ENCODE results near the gene PLEKHA8. TPM values are rescaled to one million over a fixed set of nuclear protein-coding genes. Genes with fewer than 3 reads are reported as not detected.
"Not testable (repeated sequence)": the region's sequence is repeated elsewhere in the genome, so short reads cannot be mapped to it uniquely, and the experiment has no call there.

PLEKHA8 gene
- total and polyA plus RNA-seq, 2 experiments from 2014 or later: 4.7 to 10.3 TPM

- no peaks in the 10 kb centered on the region for H3K27me3 ChIP-seq (replicated peaks; ENCODE audit: insufficient read depth)
- in situ Hi-C loops (cut with MboI): no loop called here
- no peaks in the 10 kb centered on the region for H3F3A ChIP-seq (ENCODE audit: insufficient read depth)
- peaks cover 10% of the 10 kb centered on the region for H3K36me3 ChIP-seq (ENCODE audit: low read depth)
- H3K4me2 ChIP-seq (ENCODE audit: unreplicated experiment): no peak overlapping the region
- H3K9ac ChIP-seq: no peak overlapping the region
- peaks cover 13% of the 10 kb centered on the region; the same call in 1 of the 2 replicates for H3K79me2 ChIP-seq (ENCODE audit: insufficient read depth)
- no peaks in the 10 kb centered on the region for H4K20me1 ChIP-seq (ENCODE audit: insufficient read depth)
- no peak overlapping the region for H2AFZ ChIP-seq
- no peak overlapping the region for H3K27ac ChIP-seq
- no peaks in the 10 kb centered on the region for H3K9me3 ChIP-seq (ENCODE audit: low read depth)
- no peaks in the 10 kb centered on the region for H3K4me1 ChIP-seq (ENCODE audit: insufficient read depth)
- H3K9me2 ChIP-seq (ENCODE audit: insufficient read depth): no peaks in the 10 kb centered on the region
- WGBS, 2 experiments (ENCODE audit: low coverage in 1 of 2, low lambda C conversion rate in 2 of 2, missing lambda C conversion rate in 2 of 2): 12 to 18% methylated on average over 2 of the region's 2 CpGs
- TF ChIP-seq EZH2 (IDR thresholded peaks at IDR 0.05; ENCODE audit: insufficient read depth, poor library complexity, severe bottlenecking): no peak
- no peak for TF ChIP-seq EZH2phosphoT487 (IDR thresholded peaks at IDR 0.05; ENCODE audit: insufficient read depth, low read depth)
- DNase-seq: peak; percentile 31
- H3K4me3 ChIP-seq: no peak overlapping the region
These were observed 18.9 kb downstream of the PLEKHA8 start for GRCh38 chr7:30047124-30047523.

GRCh38 chr7:30048582-30048981 lies 20.4 kb downstream of the PLEKHA8 start:
- in situ Hi-C loops (cut with MboI): no loop called here
- Histone ChIP-seq H3K9ac (no peak overlapping the region), H4K20me1 (ENCODE audit: insufficient read depth) (no peaks in the 10 kb centered on the region), H2AFZ (no peak overlapping the region), H3K36me3 (ENCODE audit: low read depth) (peaks cover 17% of the 10 kb centered on the region), H3K9me2 (ENCODE audit: insufficient read depth) (no peaks in the 10 kb centered on the region), H3K4me2 (ENCODE audit: unreplicated experiment) (no peak overlapping the region), H3K4me3 (no peak overlapping the region), H3K27ac (no peak overlapping the region), H3K4me1 (ENCODE audit: insufficient read depth) (no peaks in the 10 kb centered on the region), H3K9me3 (ENCODE audit: low read depth) (no peaks in the 10 kb centered on the region), H3K79me2 (ENCODE audit: insufficient read depth) (peaks cover 9% of the 10 kb centered on the region; the same call in 1 of the 2 replicates), H3F3A (ENCODE audit: insufficient read depth) (no peaks in the 10 kb centered on the region; the same call in 1 of the 2 replicates), H3K27me3 (replicated peaks; ENCODE audit: insufficient read depth) (no peaks in the 10 kb centered on the region)
- 86 to 89% methylated on average over 2 of the region's 2 CpGs for WGBS, 2 experiments (ENCODE audit: low coverage in 1 of 2, low lambda C conversion rate in 2 of 2, missing lambda C conversion rate in 2 of 2)
- TF ChIP-seq EZH2phosphoT487 (IDR thresholded peaks at IDR 0.05; ENCODE audit: insufficient read depth, low read depth) (no peak), EZH2 (IDR thresholded peaks at IDR 0.05; ENCODE audit: insufficient read depth, poor library complexity, severe bottlenecking) (no peak)
- peak; percentile 14 for DNase-seq

GRCh38 chr7:30049173-30049572 lies 21.0 kb downstream of the PLEKHA8 start:
- H3K4me1 ChIP-seq (ENCODE audit: insufficient read depth): no peaks in the 10 kb centered on the region
- no peaks in the 10 kb centered on the region for H3K9me2 ChIP-seq (ENCODE audit: insufficient read depth)
- no peaks in the 10 kb centered on the region; the same call in 1 of the 2 replicates for H3F3A ChIP-seq (ENCODE audit: insufficient read depth)
- H3K27me3 ChIP-seq (replicated peaks; ENCODE audit: insufficient read depth): no peaks in the 10 kb centered on the region
- no peak overlapping the region for H2AFZ ChIP-seq
- peaks cover 17% of the 10 kb centered on the region for H3K36me3 ChIP-seq (ENCODE audit: low read depth)
- H4K20me1 ChIP-seq (ENCODE audit: insufficient read depth): no peaks in the 10 kb centered on the region
- 98% methylated on average over 4 of the region's 4 CpGs for WGBS, 2 experiments (ENCODE audit: low coverage in 1 of 2, low lambda C conversion rate in 2 of 2, missing lambda C conversion rate in 2 of 2)
- DNase-seq: no peak
- no peaks in the 10 kb centered on the region for H3K9me3 ChIP-seq (ENCODE audit: low read depth)
- no peak overlapping the region for H3K27ac ChIP-seq
- TF ChIP-seq EZH2phosphoT487 (IDR thresholded peaks at IDR 0.05; ENCODE audit: insufficient read depth, low read depth) (no peak), EZH2 (IDR thresholded peaks at IDR 0.05; ENCODE audit: insufficient read depth, poor library complexity, severe bottlenecking) (no peak)
- no peak overlapping the region for H3K4me3 ChIP-seq
- no peak overlapping the region for H3K9ac ChIP-seq
- H3K79me2 ChIP-seq (ENCODE audit: insufficient read depth): peaks cover 6% of the 10 kb centered on the region; the same call in 1 of the 2 replicates
- H3K4me2 ChIP-seq (ENCODE audit: unreplicated experiment): no peak overlapping the region
- in situ Hi-C loops (cut with MboI): no loop called here

GRCh38 chr7:30053068-30053467 lies 24.9 kb downstream of the PLEKHA8 start:
- no peaks in the 10 kb centered on the region for H3K9me3 ChIP-seq (ENCODE audit: low read depth)
- no peak overlapping the region for H3K9ac ChIP-seq
- TF ChIP-seq EZH2 (IDR thresholded peaks at IDR 0.05; ENCODE audit: insufficient read depth, poor library complexity, severe bottlenecking): no peak
- no peak for TF ChIP-seq EZH2phosphoT487 (IDR thresholded peaks at IDR 0.05; ENCODE audit: insufficient read depth, low read depth)
- no peak overlapping the region for H3K4me2 ChIP-seq (ENCODE audit: unreplicated experiment)
- 98 to 100% methylated on average over 3 of the region's 3 CpGs for WGBS, 2 experiments (ENCODE audit: low coverage in 1 of 2, low lambda C conversion rate in 2 of 2, missing lambda C conversion rate in 2 of 2)
- H3K4me3 ChIP-seq: no peak overlapping the region
- no peaks in the 10 kb centered on the region for H3K9me2 ChIP-seq (ENCODE audit: insufficient read depth)
- H3K27me3 ChIP-seq (replicated peaks; ENCODE audit: insufficient read depth): no peaks in the 10 kb centered on the region
- in situ Hi-C loops (cut with MboI): loop anchor here (25.0 kb wide), 1 partner anchor 291 kb away; no protein-coding TSS in a partner anchor
- H3F3A ChIP-seq (ENCODE audit: insufficient read depth): no peaks in the 10 kb centered on the region; the same call in 1 of the 2 replicates
- no peaks in the 10 kb centered on the region for H4K20me1 ChIP-seq (ENCODE audit: insufficient read depth)
- no peaks in the 10 kb centered on the region for H3K79me2 ChIP-seq (ENCODE audit: insufficient read depth)
- no peaks in the 10 kb centered on the region for H3K4me1 ChIP-seq (ENCODE audit: insufficient read depth)
- no peak for DNase-seq
- H3K27ac ChIP-seq: no peak overlapping the region
- no peak overlapping the region for H2AFZ ChIP-seq
- H3K36me3 ChIP-seq (ENCODE audit: low read depth): peaks cover 21% of the 10 kb centered on the region

GRCh38 chr7:30057741-30058140 lies 29.5 kb downstream of the PLEKHA8 start:
- peak; percentile 21 for DNase-seq
- no peak for TF ChIP-seq EZH2 (IDR thresholded peaks at IDR 0.05; ENCODE audit: insufficient read depth, poor library complexity, severe bottlenecking)
- TF ChIP-seq EZH2phosphoT487 (IDR thresholded peaks at IDR 0.05; ENCODE audit: insufficient read depth, low read depth): no peak
- no peak overlapping the region for H3K27ac ChIP-seq
- no peak overlapping the region for H3K4me2 ChIP-seq (ENCODE audit: unreplicated experiment)
- no peaks in the 10 kb centered on the region for H3K79me2 ChIP-seq (ENCODE audit: insufficient read depth)
- H3K27me3 ChIP-seq (replicated peaks; ENCODE audit: insufficient read depth): no peaks in the 10 kb centered on the region
- no peaks in the 10 kb centered on the region for H3K4me1 ChIP-seq (ENCODE audit: insufficient read depth)
- H3K9me2 ChIP-seq (ENCODE audit: insufficient read depth): no peaks in the 10 kb centered on the region
- H3K4me3 ChIP-seq: no peak overlapping the region
- H3K36me3 ChIP-seq (ENCODE audit: low read depth): peaks cover 13% of the 10 kb centered on the region; the same call in 1 of the 2 replicates
- no peaks in the 10 kb centered on the region for H3K9me3 ChIP-seq (ENCODE audit: low read depth)
- no peaks in the 10 kb centered on the region; the same call in 1 of the 2 replicates for H3F3A ChIP-seq (ENCODE audit: insufficient read depth)
- H4K20me1 ChIP-seq (ENCODE audit: insufficient read depth): no peaks in the 10 kb centered on the region
- no peak overlapping the region for H3K9ac ChIP-seq
- H2AFZ ChIP-seq: no peak overlapping the region
- in situ Hi-C loops (cut with MboI): loop anchor here (25.0 kb wide), 1 partner anchor 295 kb away; no protein-coding TSS in a partner anchor

DNA sequence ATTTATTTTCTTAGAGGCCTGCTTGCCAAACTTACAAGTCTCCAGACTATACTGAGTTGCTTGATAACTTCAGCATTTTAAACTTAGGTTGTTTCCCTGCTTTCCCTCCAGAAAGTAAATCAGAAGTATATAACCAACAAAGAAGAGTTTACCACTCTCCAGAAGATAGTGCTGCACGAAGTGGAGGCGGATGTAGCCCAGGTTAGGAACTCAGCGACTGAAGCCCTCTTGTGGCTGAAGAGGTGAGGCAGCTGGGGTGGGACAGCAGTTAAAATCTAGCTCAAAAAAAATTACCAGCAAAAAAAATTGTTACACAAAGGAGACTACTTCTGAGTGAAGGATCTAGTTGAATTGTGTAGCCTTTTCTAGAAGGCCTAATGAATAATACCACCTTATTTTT lies 33.6 kb downstream of the PLEKHA8 start:
- H3K4me1 ChIP-seq (ENCODE audit: insufficient read depth); H3F3A ChIP-seq (ENCODE audit: insufficient read depth); H3K79me2 ChIP-seq (ENCODE audit: insufficient read depth); H4K20me1 ChIP-seq (ENCODE audit: insufficient read depth); H3K27me3 ChIP-seq (replicated peaks; ENCODE audit: insufficient read depth); H3K9ac ChIP-seq; H3K4me3 ChIP-seq; H3K27ac ChIP-seq; H3K9me2 ChIP-seq (ENCODE audit: insufficient read depth); H3K9me3 ChIP-seq (ENCODE audit: low read depth); H3K4me2 ChIP-seq (ENCODE audit: unreplicated experiment); H3K36me3 ChIP-seq (ENCODE audit: low read depth); H2AFZ ChIP-seq: not testable (repeated sequence)
- in situ Hi-C loops (cut with MboI): loop anchor here (25.0 kb wide), 1 partner anchor 299 kb away; no protein-coding TSS in a partner anchor
- DNase-seq: peak; percentile 59
- WGBS, 2 experiments (ENCODE audit: low coverage in 1 of 2, low lambda C conversion rate in 2 of 2, missing lambda C conversion rate in 2 of 2): 28 to 35% methylated on average over 3 of the region's 3 CpGs
